ENCODE data around the gene RNF26.

RNF26 gene

GRCh38 chr11:119334174-119334930, at the start of gene RNF26:
Gene RNF26 (plus strand): TSS chr11:119334527. CDS start chr11:119335123, 596 bp downstream.
- DNase-seq (ENCODE audit: low spot score), result peak; percentile 95

- no peak for DNase-seq (ENCODE audit: low spot score)
These were observed 48.9 kb upstream of the RNF26 start for GRCh38 chr11:119285431-119285830.

GRCh38 chr11:119288219-119288618, 46.1 kb upstream of the RNF26 start:
- DNase-seq (ENCODE audit: low spot score), result no peak

DNA sequence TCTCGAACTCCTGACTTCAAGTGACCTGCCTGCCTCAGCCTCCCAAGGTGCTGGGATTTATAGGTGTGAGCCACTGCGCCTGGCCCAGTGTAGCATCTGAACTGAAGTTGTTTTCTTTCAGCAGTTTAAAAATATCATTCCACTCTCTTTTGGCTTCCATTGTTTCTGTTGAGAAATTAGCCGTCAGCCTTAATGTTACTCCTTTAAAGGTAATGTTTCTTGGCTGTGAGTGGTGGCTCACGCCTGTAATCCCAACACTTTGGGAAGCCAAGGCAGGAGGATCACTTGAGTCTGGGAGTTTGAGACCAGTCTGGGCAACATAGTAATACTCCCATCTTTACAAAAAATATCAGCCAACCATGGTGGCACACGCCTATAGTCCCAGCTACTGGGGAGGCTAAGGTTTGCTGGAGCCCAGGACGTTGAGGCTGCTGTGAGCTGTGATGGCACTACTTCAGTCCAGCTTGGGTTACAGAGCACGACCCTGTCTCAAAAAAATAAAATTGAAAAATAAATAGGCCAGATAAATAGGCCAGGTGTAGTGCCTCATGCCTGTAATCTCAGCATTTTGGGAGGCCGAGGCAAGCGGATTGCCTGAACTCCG, 43.3 kb upstream of the RNF26 start:
- no peak for DNase-seq (ENCODE audit: low spot score)

DNA sequence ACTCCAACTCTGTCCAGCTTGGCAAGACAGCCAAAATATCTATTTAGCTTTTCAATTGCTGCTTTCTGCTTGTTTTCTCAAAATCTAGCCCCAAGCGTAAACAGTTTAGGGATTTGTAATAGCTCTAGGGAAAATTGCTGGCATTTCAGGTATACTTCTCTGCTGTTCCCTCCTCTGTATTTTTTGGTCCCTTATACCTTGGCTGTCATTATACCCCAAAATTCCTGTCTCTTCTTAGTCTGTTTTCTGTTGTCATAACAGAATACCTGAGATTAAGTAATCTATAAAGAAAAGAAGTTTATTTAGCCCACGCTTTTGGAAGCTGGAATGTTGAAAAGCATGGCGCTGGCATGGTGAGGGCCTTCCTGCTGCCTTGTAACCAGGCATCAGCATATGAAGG, 40.9 kb upstream of the RNF26 start:
- DNase-seq (ENCODE audit: low spot score), result no peak

GRCh38 chr11:119295178-119295577, 39.1 kb upstream of the RNF26 start:
- DNase-seq (ENCODE audit: low spot score), result no peak

DNA sequence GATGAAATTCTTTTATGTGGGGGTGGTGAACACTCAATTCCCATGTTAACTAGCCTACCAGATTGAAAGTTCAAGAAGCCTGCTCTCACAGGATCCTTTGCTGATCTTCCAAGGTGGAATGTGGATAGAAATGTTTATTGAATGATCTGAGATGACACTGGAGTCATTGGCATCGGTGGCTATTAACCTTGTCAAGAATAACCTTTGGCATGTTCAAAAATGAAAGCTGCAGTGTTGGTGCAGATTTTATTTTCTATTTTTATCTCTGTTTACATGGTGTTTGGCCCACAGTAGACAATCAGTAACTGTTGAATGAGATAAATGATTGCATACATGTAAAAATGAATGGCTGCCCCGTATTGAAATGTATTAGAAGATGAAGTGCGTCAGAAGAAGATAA, 36.4 kb upstream of the RNF26 start:
- DNase-seq (ENCODE audit: low spot score), result no peak

DNA sequence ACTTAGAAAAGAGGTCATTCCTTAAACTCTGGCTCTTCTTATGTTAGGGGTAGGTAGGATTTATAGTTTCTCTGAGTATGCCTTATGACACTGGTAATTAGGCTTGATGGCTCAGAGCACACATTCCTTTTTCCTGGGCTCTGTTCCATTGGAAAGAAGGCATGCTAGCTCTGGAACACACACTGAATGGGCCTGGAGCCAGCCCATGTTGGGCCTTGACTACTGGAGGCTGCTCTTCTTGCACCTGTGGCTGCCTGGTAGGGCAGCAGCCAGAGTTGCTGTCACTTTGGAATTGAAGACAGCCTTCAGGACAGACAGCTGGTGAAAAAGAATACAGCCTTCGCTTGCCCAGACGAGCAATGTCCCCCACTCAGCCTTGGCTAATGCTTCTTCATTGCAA, 35.6 kb upstream of the RNF26 start:
- no peak for DNase-seq (ENCODE audit: low spot score)

GRCh38 chr11:119299416-119299815, 34.9 kb upstream of the RNF26 start:
- DNase-seq (ENCODE audit: low spot score), result no peak

GRCh38 chr11:119300198-119300964, 33.9 kb upstream of the RNF26 start:
- DNase-seq (ENCODE audit: low spot score), result no peak

DNA sequence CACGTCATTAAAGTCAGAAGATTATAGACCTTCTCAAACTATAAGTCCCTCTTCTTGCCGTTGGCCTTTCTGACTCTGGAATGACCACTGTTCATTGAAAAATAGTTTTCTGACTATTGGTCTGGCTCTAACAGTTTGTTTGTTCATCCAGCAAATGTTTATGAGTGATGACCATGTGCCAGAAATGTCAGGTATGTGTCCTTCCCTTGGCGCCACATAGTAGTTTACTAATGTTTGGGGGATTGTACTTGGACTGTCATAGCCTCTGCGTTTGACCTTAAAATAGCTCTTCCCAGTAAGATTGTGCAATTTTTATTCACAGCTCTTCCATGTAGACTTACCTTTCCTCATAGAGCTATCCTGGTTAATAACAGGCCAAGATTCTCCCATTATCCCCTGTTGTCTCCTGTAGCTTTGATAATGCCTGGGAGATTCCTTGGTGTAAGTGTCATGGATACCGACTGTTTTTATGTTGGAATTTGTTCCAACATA, 31.1 kb upstream of the RNF26 start:
- no peak for DNase-seq (ENCODE audit: low spot score)

DNA sequence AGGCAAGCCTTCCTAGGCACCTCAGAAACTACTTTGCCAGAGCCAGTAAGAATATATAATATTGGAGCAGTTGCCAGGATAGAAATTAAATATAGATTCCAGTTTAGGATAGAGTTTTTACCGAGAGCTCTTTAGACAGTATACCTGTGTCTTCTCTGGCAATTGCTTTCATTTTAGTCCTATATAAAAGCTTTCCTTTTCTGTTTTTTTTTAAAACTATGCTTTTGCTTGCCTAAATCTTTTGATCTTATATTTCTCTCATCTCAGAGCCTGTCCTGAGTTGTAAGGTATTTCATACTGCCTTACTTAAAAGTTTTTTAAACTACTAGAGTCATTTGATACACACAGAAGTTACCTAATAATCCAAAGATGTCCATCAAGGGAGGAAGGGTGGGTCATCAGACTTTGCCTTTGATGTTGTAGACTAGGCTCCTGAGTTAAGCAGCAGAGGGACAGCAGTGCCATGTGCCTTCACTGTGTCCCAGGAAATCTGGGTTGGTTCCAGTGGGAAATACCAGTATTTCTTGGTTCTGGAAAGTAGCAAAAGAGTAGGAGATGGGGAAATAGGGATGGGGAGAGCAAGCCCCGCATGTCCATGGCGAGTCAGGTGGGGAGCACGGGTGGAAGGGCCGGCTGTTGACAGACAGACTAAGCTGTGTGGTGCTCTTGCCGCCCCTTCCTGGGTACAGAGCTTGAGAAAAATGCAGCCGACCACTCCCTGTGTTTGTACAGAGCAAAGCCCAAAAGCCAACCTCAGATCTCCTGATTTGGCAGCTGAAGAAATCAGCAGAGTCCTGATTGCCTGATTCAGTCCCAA, 28.6 kb upstream of the RNF26 start:
- no peak for DNase-seq (ENCODE audit: low spot score)

DNA sequence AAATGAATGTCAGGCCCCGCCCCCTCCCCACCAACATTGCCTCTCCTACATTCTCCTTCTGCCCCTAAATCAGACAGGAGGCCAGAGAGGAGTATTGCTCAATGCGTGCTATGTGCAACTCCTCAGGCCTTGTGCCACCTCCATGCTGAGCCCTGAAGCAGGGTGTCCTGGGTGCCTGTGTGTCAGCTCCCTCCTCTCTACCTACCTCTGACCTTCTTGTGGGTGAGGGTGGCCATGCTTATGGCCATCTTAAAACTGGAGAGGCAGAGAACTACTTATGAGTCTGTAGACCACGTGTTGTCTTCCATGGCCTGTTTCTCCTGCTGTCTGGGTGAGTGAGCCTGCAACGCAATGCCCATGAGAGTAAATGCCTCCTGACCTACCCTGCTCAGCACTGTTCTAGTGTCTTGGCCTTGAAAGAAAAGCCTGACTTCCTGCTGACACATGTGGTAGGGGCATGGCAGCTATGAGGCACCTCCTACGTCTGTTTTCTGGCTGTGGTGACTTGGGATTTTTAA, 27.9 kb upstream of the RNF26 start:
- DNase-seq (ENCODE audit: low spot score), result peak; percentile 79

GRCh38 chr11:119307219-119307618, 27.1 kb upstream of the RNF26 start:
- DNase-seq (ENCODE audit: low spot score), result peak; percentile 13

- no peak for DNase-seq (ENCODE audit: low spot score)
These were observed 26.4 kb upstream of the RNF26 start for GRCh38 chr11:119307974-119308373.

DNA sequence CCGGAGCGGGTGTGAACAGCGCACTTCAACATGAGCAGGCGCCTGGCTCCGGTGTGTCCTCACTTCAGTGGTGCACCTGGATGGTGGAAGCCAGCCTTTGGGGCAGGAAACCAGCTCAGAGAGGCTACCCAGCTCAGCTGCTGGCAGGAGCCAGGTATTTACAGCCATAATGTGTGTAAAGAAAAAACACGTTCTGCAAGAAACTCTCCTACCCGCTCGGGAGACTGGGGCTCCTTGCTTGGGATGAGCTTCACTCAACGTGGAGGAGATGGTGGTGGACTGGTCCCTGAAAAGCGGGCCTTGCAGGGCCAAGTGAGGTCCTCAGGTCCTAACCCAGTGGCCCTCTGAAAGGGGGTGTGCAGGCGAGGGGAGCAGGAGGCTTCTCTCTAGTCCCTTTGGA, 24.9 kb upstream of the RNF26 start:
- DNase-seq (ENCODE audit: low spot score), result no peak

DNA sequence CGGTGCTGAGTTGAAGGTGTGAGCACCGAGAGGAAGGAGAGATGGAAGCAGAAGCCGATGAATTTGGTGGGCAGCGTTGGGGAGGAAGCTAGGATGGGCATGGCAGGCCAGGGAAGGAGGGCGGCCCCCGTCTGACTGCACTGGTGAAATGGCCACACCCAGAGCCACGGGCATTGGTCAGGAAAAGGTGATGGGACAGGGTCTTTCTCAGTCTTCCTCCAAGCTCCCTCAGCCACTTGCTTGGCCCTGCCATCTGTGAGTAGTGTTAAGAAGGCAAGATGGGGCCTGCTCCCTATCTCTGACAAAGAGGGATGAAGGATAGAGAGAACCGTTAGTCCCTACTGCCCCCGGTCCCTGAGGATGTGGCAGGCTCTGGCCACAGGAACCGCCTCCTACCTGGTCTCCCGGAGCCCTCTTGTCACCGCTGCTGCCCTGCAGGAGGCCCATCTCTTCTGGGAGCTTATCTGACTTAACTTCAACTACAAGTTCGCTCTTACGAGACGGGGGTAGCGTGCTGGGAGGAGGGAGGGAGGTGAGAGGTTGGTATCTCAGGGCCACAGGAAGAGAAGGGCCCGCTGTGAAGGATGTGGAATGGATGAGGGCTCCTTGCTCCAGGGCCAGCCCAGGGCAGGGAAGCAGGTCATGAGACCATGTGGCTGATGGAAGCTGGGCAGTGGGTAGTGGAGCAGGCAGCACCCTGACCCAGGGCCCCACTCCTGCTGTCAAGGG, 24.2 kb upstream of the RNF26 start:
- no peak for DNase-seq (ENCODE audit: low spot score)

DNA sequence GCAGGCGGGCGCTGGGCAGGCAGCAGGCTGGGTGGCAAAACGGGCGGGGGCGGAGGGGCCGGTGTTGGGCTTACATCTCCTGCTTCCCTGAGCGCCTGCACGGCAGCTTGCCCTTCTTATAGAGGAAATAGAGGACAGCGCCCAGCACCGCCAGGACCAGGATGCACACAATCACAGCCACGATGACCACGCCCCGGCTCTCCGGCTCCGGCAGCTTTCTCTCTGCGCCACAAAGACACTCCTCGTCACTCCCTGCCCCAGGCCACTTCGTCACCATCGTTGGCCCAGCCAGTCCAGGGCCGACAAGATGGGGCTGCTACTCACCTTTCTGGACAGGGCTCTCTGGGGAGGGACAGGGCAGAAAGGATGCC, 23.7 kb upstream of the RNF26 start:
- no peak for DNase-seq (ENCODE audit: low spot score)

DNA sequence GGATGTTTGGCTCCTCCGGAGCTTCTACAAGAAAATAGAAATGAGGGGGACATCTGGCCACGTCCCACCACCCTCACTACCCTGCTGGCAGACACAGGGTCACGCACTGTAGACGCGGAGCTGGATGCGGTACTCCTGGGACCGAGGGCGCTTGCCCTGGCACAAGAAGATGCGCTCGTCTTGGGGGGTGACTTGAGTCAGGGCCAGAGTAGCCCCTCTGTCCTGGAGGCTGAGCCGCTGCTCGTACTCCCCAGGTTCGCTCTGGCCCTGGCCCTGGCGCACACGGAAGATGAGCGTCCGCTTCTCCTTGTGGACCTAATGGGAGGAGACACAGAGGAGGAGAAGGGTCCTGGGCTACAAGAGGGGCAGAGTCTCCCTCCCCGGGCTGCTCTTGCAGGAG, 19.6 kb upstream of the RNF26 start:
- no peak for DNase-seq (ENCODE audit: low spot score)

DNA sequence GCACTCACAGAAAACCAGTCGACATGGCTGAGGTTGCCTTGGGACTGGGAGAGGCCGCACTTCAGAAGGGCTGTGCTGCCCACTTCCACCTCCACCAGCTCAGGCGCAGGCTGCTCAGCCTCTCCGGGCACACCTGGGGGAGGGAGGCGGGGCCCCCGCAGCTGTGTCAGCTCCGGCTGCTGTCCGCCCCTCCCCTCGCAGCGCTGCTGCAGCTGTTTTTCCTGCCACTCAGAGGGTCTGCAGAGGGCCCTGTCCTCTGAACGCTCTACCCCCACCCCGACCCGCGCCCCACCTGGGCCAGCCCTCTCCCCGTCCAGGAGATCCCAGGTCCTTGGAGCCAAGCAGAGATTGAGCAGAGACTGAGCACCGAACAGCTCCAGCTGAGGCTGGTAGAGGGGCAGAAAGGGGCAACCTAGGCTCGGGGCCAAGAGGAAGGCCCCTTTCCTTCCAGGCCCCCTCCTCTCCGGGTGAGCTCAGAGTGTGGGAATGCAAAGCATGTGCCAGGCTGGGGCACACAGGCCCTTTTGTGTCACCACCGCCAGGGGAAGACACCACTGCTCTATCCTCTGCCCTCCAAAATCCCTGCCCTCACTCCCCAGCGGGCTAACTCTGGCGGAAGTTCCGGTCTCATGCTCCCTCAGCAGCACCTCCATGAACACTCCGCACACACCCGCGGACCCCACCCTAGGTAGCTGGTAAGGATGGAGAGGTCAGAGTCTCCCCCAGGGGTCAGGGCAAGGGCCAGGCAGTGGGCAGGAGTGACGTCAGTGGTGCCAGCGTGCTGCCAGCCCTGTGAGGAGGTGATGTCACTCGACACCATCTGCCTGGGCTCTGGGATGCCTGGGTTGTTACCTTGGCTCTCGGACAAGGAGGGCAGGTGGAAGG, 19.0 kb upstream of the RNF26 start:
- DNase-seq (ENCODE audit: low spot score), result peak; percentile 53
